ENCODE measurements around the gene ZNF213. TPM values are rescaled to one million over a fixed set of nuclear protein-coding genes. Genes with fewer than 3 reads are reported as not detected.
A peak's percentile ranks its signal among the peaks of the same experiment; 100 is the strongest.

ZNF213 gene
- total RNA-seq, 1 experiment from 2014 or later, result 12.3 TPM

GRCh38 chr16:3170440-3171180 lies 35.8 kb downstream of the ZNF213 start:
- in situ Hi-C loops (cut with HindIII; ENCODE audit: low pct_unique_long_range_greater_than_20kb, low sequenced_read_pairs), result no loop called here
- no peaks in the 10 kb centered on the region for H3K36me3 ChIP-seq (ENCODE audit: control insufficient read depth, insufficient read depth, low read length)
- H3K4me1 ChIP-seq (ENCODE audit: control insufficient read depth, insufficient read depth, low read length), result peaks cover 22% of the 10 kb centered on the region
- H3K4me3 ChIP-seq (ENCODE audit: low read depth in 2 of 2, low read length in 2 of 2), result peak overlapping the region; percentile 35 to 53
- DNase-seq (ENCODE audit: low read depth, low spot score), result no peak
- intact Hi-C loops (cut with micrococcal nuclease; ENCODE audit: unreplicated experiment), result no loop called here
- no peak for TF ChIP-seq TCF7L2 (IDR thresholded peaks at IDR 0.05; ENCODE audit: low read depth, low read length)
- TF ChIP-seq, protein P1, sequence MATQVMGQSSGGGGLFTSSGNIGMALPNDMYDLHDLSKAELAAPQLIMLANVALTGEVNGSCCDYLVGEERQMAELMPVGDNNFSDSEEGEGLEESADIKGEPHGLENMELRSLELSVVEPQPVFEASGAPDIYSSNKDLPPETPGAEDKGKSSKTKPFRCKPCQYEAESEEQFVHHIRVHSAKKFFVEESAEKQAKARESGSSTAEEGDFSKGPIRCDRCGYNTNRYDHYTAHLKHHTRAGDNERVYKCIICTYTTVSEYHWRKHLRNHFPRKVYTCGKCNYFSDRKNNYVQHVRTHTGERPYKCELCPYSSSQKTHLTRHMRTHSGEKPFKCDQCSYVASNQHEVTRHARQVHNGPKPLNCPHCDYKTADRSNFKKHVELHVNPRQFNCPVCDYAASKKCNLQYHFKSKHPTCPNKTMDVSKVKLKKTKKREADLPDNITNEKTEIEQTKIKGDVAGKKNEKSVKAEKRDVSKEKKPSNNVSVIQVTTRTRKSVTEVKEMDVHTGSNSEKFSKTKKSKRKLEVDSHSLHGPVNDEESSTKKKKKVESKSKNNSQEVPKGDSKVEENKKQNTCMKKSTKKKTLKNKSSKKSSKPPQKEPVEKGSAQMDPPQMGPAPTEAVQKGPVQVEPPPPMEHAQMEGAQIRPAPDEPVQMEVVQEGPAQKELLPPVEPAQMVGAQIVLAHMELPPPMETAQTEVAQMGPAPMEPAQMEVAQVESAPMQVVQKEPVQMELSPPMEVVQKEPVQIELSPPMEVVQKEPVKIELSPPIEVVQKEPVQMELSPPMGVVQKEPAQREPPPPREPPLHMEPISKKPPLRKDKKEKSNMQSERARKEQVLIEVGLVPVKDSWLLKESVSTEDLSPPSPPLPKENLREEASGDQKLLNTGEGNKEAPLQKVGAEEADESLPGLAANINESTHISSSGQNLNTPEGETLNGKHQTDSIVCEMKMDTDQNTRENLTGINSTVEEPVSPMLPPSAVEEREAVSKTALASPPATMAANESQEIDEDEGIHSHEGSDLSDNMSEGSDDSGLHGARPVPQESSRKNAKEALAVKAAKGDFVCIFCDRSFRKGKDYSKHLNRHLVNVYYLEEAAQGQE (IDR thresholded peaks at IDR 0.05; ENCODE audit: insufficient read depth in 1 of 2, low read depth in 2 of 2, low read length in 1 of 2), result peak; percentile 79 to 86
- no peak for TF ChIP-seq POLR2AphosphoS5 (IDR thresholded peaks at IDR 0.05; ENCODE audit: low read depth, low read length)
- TF ChIP-seq SIN3A (IDR thresholded peaks at IDR 0.05; ENCODE audit: borderline replicate concordance, insufficient read depth, low read depth, low read length), result 0 out of 2 replicates have a peak, but pooled peaks have one; percentile 58
- TF ChIP-seq CTCF (IDR thresholded peaks at IDR 0.05), result no peak
- ChIA-PET POLR2A (interaction anchor here (0.5 kb wide), 1 partner anchor 45 kb away, joined by 13 read pairs; no protein-coding TSS in a partner anchor), CTCF (interaction anchor here (0.6 to 1.4 kb wide), 2 partner anchors 18 to 40 kb away, joined by 3 to 8 read pairs; no protein-coding TSS in a partner anchor)
- peak overlapping the region; percentile 53; the same call in 1 of the 2 replicates for H3K27ac ChIP-seq (ENCODE audit: low read length)
- BruUV-seq (replicated peaks), result no TSS peak
- H3K27me3 ChIP-seq (ENCODE audit: control insufficient read depth, insufficient read depth, low read length), result no peaks in the 10 kb centered on the region
- no peak for ATAC-seq
- H3K9me3 ChIP-seq (ENCODE audit: control insufficient read depth, insufficient read depth, low read depth, low read length), result no peaks in the 10 kb centered on the region

DNA sequence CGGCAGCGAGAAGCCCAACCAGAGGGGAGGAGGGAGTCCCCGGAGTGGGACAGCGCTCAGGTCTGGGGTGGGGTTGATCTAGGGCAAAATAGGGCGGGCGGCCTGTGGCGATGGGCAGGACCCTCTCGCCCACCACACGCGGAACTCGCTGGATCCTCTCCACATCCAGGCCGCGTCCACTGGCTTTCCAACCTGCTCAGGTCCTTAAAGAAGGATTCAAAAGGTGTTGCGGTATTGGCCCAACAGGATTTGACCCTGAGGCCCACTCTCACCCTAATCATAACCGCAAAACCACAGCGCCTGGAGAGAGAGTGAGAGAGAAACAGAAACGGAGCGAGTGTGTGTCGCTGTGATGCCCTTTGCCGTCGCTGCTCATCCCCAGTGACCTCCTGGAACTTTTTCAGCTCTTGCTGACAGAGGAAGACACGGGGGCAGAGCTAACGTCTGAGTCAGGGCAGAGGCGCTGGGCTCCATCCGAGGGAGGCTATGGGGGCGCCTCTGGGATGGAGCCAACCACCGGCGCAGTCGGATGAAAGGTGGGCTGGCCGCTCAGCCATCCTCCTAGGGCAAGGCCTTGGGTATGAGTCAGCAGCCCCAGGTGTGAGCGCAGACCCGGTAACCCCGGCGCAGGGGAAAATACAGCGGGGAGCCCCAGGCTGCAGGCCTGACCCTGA lies 36.5 kb downstream of the ZNF213 start:
- no peaks in the 10 kb centered on the region for H3K27me3 ChIP-seq (ENCODE audit: control insufficient read depth, insufficient read depth, low read length)
- H3K27ac ChIP-seq (ENCODE audit: low read length), result peak overlapping the region; percentile 53; the same call in 1 of the 2 replicates
- ATAC-seq (peak; percentile 15), DNase-seq (ENCODE audit: low read depth, low spot score) (no peak)
- H3K36me3 ChIP-seq (ENCODE audit: control insufficient read depth, insufficient read depth, low read length), result no peaks in the 10 kb centered on the region
- CTCF ChIA-PET, result interaction anchor here (0.6 to 1.4 kb wide), 5 partner anchors 8 to 113 kb away, joined by 3 to 8 read pairs (median 5); no protein-coding TSS in a partner anchor
- in situ Hi-C loops (cut with HindIII; ENCODE audit: low pct_unique_long_range_greater_than_20kb, low sequenced_read_pairs), result no loop called here
- TF ChIP-seq, protein P1 (IDR thresholded peaks at IDR 0.05; ENCODE audit: insufficient read depth in 1 of 2, low read depth in 2 of 2, low read length in 1 of 2), result no peak
- no peak for TF ChIP-seq SIN3A (IDR thresholded peaks at IDR 0.05; ENCODE audit: borderline replicate concordance, insufficient read depth, low read depth, low read length)
- 0 out of 2 replicates have a peak, but pooled peaks have one; percentile 8 for TF ChIP-seq TCF7L2 (IDR thresholded peaks at IDR 0.05; ENCODE audit: low read depth, low read length)
- no peak for TF ChIP-seq POLR2AphosphoS5 (IDR thresholded peaks at IDR 0.05; ENCODE audit: low read depth, low read length)
- TF ChIP-seq CTCF (IDR thresholded peaks at IDR 0.05), result no peak
- peak overlapping the region; percentile 35 to 53 for H3K4me3 ChIP-seq (ENCODE audit: low read depth in 2 of 2, low read length in 2 of 2)
- H3K4me1 ChIP-seq (ENCODE audit: control insufficient read depth, insufficient read depth, low read length), result peaks cover 25% of the 10 kb centered on the region
- intact Hi-C loops (cut with micrococcal nuclease; ENCODE audit: unreplicated experiment), result no loop called here
- H3K9me3 ChIP-seq (ENCODE audit: control insufficient read depth, insufficient read depth, low read depth, low read length), result no peaks in the 10 kb centered on the region
- POLR2A ChIA-PET, result interaction anchor here (0.5 kb wide), 1 partner anchor 45 kb away, joined by 13 read pairs; no protein-coding TSS in a partner anchor
- BruUV-seq (replicated peaks), result no TSS peak

Data from Panc1 (cell line).